ENCODE results near the gene PLCB1.

Gene PLCB1

DNA sequence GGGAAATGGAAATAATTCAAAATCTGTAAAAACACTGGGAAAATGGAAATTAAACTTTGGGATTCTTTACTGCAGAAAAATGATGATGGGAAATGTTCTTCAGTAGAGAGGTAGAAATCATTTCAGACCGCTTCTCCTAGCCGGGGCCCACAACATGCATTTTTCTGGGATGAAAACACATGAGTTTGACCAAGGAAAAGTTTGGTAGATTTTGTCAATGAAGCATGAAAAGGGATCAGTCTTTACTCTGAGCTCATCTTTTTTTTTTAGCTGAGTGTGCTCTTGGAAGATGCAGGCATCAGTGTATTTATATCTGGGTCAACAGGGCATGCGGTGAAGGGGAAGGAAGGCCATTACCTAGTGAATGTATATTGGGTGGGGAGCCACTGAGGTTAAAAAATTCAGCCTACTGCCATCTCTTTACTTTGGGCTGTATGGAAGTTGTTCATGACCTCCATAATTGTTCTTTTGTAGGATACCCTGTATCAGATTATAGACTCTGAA, 36.8 kb downstream of the PLCB1 start:
- TF ChIP-seq, protein P1, sequence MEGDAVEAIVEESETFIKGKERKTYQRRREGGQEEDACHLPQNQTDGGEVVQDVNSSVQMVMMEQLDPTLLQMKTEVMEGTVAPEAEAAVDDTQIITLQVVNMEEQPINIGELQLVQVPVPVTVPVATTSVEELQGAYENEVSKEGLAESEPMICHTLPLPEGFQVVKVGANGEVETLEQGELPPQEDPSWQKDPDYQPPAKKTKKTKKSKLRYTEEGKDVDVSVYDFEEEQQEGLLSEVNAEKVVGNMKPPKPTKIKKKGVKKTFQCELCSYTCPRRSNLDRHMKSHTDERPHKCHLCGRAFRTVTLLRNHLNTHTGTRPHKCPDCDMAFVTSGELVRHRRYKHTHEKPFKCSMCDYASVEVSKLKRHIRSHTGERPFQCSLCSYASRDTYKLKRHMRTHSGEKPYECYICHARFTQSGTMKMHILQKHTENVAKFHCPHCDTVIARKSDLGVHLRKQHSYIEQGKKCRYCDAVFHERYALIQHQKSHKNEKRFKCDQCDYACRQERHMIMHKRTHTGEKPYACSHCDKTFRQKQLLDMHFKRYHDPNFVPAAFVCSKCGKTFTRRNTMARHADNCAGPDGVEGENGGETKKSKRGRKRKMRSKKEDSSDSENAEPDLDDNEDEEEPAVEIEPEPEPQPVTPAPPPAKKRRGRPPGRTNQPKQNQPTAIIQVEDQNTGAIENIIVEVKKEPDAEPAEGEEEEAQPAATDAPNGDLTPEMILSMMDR (IDR thresholded peaks at IDR 0.05) = no peak
- H3K27ac ChIP-seq = no peak overlapping the region
- H3K4me3 ChIP-seq = no peak overlapping the region
- DNase-seq (ENCODE audit: low spot score) = no peak

DNA sequence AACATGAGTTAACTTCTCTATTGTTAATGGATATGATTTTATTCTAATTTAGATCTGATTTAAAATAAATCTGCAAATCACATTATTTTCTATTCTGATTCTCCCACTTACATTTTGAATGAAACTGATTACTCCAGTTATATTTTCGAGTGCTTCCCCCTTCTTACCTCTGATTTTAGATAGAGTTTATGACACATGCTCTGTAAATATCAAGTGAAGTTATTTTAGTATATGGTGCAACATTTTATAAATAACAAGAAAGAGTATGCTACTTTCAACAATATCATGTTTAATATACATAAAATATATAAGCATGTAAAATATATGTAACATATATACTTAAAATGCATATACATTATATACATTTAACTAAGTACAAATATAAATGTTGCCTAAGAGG, 38.9 kb downstream of the PLCB1 start:
- TF ChIP-seq, protein P1 (IDR thresholded peaks at IDR 0.05) = no peak
- H3K4me3 ChIP-seq = no peak overlapping the region
- no peak for DNase-seq (ENCODE audit: low spot score)
- no peak overlapping the region for H3K27ac ChIP-seq

DNA sequence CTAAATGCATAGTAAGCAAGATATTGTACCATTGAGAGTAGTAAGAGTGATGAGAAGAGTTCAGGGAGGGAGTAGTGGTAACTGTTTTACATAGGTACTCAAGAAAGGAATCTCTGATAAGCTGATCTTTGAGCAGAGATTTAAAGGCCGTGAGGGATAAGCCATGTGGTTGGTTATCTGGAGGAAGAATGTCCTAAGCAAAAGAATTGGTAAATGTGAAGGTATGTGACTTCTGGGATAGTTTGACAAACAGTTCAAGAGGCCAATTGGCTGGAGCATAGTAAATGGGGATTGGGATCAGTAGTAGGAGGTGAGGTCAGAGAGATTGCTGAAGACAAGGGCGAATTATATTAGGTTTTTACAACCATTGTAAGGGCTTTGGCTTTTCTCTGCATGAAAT, 40.1 kb downstream of the PLCB1 start:
- TF ChIP-seq, protein P1 (IDR thresholded peaks at IDR 0.05) = no peak
- DNase-seq (ENCODE audit: low spot score) = no peak
- no peak overlapping the region for H3K27ac ChIP-seq
- H3K4me3 ChIP-seq = no peak overlapping the region

GRCh38 chr20:8175741-8176675, 43.9 kb downstream of the PLCB1 start:
- H3K27ac ChIP-seq = no peak overlapping the region
- TF ChIP-seq, protein P1 (IDR thresholded peaks at IDR 0.05) = no peak

GRCh38 chr20:8183526-8183925, 51.5 kb downstream of the PLCB1 start:
- no peak for DNase-seq (ENCODE audit: low spot score)
- no peak overlapping the region for H3K4me3 ChIP-seq
- TF ChIP-seq, protein P1 (IDR thresholded peaks at IDR 0.05) = no peak
- no peak overlapping the region for H3K27ac ChIP-seq

More at GRCh38 chr20:8175741-8176675, 43.9 kb downstream of the PLCB1 start:
- no peak overlapping the region for H3K4me3 ChIP-seq
- no peak for DNase-seq (ENCODE audit: low spot score)

DNA sequence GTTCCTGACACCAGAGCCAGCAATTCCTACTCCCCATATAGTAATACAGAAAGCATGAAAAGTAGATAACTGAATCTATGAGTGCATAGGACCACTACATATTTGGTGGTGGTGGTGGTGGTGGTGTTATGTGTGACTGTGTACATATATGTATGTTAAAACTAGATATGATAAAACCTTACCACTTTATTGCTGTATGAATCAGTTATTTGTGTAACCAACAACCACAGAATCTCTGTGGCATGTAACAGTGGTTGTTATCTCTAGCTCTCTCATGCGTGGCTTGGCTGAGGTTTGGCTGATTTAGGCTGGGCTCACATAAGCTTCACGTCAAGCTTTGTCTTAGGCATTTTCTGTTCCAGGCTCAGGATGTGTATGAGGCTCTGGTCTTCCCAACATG, 55.7 kb downstream of the PLCB1 start:
- DNase-seq (ENCODE audit: low spot score) = no peak
- TF ChIP-seq, protein P1 (IDR thresholded peaks at IDR 0.05) = no peak
- H3K4me3 ChIP-seq = no peak overlapping the region
- H3K27ac ChIP-seq = no peak overlapping the region
